ENCODE results near the gene PPP2R5B.

PPP2R5B gene

DNA sequence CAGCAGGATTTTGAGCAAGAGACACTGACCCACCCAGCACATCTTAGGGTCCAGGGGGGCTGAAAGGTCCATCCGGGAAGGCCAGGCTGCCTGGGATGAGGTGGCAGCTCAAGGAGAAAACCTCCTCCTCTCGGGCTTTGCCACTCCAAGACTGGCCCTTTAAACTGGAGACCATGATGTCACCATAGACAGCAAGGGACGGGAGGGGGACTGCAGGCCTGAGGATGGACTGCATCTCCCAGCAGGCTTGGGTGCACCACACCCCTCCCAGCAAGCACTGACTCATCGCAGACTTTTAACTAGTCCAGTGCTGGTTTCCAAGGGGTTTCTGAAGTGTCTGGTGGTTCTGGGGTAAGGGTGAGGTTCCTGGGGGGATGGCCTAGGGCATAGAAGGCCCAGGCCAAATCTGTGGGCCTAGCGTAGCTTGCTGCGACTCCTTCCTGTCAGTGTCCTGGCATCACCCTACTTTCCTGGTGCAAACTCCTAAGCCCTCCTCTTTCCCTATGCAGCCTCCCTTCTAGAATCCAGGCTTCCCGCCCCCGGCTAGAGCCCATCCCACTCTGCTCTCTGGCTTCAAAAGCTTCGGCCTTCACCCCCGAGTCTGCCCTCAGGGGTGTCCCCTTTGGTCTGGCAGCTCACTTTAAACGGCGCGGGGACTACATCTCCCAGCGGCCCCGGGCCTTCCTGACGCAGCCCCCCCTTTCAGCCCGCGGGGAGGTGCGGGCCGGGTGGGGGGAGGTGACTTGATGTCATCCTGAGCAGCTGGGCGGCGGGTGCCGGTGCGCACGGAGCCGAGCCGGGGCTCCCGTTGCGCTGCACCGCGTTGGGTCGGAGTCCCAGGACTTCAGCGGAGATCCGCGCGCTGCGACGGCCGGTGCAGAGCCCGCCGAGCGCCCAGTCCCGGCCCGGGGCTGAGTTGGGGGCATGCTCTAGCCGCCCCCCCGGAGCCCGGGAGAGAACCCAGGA lies at the start of gene PPP2R5B:
PPP2R5B (plus strand) TSS at position 746 of the 966 bp plus-strand sequence. CDS start 1,046 bp downstream, outside the sequence.
- DNase-seq (ENCODE audit: low spot score) = peak; percentile 98

DNA sequence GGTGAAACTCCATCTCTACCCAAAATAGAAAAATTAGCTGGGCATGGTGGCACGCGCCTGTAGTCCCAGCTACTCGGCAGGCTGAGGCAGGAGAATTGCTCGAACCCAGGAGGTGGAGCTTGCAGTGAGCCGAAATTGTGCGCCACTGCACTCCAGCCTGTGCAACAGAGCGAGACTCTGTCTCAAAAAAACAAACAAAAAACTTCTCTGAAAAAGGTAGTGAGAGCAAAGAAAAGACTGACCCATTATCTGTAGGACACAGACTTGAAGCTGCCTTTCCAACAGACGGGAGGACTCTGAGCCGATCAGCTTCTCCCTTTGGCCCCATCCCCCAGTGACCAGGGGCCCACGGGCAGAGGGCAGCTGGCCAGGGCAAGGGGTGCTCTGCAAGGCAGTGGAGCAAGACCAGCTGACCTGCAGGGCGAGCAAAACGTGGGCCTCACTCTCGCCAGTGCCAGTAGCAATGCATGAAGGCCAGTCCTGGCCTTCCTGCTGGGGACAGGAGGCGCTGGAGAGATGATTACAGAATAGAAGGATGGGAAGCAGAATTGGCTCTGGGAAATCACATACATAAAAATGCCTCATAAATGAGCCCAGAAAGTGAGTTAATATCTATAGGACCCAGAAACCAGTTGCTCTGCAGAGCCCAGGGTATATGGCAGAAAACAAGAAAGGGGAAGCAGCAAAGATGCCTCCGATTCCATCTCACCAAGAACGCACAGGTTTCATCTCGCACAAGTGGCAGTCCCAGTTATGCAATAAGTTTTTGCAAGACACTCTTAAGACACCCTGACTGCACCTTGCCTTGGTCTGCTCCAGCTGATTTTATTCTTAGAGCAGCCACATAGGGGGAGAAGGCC lies 48.9 kb upstream of the PPP2R5B start:
- DNase-seq (ENCODE audit: low spot score) = no peak

DNA sequence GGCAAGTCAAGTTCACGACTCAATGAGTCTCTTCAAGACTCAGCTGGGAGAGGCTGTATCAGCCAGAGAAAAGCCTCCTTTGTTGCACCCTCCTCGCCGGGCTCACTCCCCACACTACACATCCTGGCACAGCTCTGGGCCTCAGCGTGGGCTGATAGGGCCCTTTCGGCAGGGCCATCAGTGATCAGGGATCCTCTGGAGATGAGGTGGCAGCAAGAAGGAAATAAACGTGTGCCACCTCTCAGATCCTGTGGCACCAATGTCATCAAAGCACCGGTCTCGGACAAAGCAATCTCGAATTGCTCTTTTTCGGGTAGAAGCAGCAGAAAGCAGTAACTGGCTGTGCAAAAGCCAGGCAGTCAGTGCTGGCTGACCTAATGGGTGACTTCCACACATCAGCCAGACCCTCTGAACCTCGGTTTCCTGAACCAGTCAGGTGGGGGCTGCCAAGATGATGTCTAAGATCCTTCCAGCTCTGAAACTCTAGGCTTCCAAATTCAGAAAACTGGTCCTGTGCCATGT lies 48.2 kb upstream of the PPP2R5B start:
- peak; percentile 86 for DNase-seq (ENCODE audit: low spot score)

DNA sequence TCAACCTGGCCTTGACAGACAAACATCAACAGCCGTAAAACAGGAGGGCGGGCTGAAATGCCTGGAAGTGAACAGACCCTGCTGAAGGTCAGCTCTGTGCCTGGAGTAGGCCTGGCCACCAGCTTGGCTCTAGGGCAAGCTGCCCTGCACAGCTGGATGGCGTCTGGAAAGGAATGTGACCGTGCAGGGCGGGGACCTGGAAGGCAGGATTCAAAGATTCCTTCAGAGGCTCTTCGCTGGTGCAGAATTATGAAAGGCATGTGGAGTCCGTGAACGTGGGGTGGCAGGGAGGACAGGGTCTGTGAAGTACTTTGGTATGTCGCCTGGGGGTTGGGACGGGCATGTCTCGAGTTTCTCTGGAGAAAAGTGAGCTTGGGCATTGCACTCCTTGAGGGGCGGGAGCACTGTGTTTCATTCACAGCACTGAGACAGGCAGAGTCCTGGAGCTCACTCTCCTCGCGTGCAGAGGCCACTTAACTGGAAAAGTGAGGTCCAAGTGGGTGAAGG lies 47.6 kb upstream of the PPP2R5B start:
- DNase-seq (ENCODE audit: low spot score) = no peak

DNA sequence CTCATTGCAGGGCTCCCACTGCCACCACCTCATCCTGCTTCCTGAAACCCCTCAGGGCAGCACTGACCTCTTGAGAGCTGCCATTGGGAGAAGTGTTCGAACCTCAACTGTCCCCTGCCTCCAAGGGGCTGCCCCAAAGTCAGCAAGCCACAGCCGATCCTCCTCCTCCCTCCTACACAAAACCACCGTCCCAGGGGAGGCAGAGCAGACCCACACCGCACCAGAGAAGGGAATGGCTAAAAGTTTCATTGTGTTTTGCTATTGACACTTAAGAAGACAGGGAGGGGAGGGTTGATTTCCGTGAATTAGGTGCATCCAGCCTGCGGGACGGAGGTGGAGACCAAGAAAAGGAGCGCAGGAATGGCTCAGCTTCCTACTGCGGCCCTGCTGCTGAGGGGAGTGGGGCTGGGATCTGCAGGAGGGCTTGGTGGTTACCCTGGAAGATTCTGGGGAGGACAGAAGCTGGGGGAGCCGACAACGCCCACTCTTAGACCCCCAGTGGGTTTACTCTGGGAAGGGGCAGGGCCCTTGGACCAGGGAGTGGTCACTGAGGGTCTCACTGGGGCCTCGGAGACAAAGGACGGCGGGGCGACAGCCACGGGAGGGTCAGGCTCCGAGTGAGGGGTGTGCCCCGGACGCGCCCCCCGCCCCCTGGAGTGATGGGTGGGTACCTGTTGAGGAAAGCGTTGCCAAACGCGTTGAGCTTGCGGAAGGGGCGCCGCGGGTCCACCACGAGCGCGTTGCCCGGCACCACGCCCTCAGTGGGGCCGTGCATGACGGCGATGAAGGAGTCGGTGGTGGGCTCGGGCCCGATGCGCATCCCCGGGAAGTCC lies 46.9 kb upstream of the PPP2R5B start:
- DNase-seq (ENCODE audit: low spot score) = no peak

DNA sequence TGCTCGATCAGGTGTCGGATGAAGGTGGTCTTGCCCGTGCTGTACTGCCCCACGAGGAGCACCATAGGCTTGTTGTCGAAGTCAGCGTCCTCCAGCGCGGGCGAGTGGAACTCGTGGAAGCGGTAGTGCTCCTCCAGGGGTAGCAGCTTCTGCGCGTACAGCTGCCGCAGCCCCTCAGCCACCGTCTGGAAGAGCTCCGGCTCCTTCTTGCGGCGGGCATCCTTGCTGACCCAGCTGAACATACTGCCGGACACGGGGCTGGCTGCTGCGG lies 46.3 kb upstream of the PPP2R5B start:
- no peak for DNase-seq (ENCODE audit: low spot score)

DNA sequence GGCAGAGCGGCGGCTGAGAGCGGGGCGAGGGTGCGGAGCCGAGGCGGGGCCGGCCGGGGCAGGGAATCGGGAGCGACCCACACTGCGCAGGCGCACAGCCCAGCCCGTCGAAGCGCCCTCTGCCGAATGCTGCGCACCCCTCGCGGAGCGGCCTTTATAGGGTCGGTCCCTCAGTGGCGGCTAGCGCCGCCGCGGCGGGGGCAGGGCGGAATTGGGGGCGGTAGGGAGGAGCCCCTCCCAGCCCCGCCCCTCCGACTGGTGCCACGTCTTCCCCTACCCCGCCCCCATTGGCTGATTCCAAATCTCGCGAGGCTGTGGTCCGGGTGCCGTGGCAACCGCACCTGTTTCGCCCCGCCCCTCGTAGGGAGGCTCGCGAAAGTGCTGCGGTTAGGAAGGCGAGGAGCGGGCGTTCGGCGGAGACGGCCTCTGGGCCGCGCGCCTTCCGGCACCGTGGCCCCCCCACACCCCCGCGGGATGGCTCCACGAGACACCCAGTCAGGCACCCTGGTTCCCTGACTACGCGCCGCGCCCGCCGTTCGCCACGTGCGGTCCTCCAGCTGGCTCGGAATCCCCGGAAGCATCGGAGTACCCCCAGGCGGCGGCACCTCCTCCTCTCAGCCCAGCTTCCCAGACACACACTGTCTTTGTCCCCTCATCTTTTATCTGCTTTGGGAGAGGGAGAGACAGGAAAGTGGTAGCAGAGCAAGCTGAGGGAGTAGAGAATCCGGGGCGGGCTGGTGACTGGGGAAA lies 45.8 kb upstream of the PPP2R5B start, which contains the start of gene EHD1:
EHD1 (minus strand) TSS at position 128 of the 750 bp plus-strand sequence. CDS start 157 bp downstream, outside the sequence.
- DNase-seq (ENCODE audit: low spot score) = peak; percentile 98

DNA sequence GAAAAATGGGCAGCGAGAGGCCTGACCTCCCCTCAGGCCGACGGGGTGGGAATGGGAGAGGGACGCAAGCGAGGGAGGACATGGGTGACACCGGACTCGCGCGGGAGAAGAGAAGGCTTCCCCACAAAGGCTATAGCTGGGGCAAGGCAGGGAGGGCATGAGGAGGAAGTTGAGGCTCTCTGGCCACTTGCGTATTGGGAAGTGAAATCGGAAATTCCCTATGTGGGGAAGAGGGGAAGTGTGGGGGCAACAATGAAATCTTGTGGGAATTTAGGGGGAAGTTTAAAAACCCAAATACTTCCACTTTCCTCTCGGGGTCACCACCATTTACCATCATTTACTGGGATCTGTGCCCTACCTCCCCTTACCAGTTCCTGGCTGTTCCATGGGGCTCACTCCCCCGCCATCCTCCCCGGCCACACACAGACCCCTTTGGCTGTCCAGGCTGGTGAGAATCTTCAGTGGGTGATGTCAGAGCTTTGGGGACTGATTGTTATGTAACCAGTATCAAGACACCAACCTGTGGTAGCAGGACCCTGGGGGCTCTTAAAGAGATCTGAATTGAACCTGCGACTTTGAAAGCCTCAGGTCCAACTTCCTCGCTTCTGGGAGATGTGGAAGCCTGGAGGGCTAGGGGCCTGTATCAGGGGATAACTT lies 45.1 kb upstream of the PPP2R5B start:
- DNase-seq (ENCODE audit: low spot score) = peak; percentile 57

DNA sequence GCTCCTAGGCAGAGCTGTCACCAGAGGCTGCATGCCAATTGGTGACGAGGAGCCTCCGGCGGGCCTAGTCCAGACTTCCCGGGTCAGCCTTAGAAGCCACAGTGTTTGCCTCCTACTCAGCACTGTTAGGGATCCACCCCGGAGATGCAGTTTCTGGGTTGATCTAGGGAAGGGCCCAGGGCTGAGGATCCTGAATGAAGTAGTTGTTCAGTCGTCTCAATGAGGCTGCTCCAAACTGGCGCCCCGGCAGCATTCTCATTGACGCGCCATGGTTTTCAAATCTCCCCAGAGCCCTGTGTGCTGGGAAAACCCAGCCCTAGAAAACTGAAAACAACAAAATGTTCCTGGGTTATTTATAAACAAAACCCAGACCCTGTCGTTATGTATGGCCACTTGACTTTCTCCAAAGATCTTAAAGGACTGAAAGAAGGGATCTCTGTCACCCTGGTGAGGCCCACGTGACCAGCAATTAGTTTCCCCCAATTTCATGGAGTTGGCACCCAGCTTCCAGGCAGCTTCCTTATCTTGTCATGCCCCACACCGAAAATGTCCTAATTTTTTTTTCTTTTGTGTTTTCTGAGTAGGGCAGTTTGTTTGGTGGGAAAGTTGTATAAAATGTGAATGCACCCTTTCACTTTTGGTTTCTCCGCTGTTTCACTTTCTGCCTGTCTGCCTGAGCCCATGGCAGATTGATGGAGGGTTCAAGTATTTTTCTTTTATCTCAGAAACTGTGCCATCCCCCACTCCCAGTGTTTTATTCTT lies 44.1 kb upstream of the PPP2R5B start:
- DNase-seq (ENCODE audit: low spot score) = no peak

DNA sequence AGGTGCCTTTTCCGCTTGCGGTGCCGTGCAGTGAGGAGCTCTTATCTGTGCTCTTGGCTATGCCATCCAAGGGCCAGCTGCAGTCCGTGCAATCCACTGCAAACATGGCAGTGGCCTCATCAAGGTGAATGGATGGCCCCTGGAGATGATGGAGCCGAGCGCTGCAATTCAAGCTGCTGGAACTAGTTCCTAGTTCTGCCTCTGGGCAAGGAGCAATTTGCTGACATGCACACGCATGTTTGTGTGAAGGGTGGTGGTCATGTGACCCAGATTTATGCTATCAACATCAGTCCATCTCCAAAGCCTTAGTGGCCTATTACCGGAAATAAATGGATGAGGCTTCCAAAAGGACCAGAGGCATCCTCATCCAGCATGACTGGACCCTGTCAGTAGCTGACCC lies 43.0 kb upstream of the PPP2R5B start:
- DNase-seq (ENCODE audit: low spot score) = no peak

DNA sequence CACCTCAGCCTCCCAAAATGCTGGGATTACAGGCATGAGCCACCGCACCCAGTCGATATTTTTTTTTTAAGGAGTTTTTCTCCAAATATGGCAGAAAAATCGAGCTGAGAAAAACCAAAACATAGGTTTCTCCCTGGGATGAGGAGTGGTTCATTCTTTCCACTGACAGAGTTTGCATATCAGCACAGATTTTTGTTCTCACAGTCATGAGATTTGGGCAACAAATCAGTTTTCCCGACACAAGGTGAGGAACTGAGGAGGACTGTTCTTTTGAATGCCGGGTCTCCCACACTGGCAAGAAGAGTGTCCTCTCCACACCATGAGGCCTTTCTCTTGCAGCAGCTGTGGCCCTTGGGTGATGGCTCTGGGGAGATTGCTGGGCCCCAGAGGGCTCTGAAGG lies 42.2 kb upstream of the PPP2R5B start:
- no peak for DNase-seq (ENCODE audit: low spot score)

DNA sequence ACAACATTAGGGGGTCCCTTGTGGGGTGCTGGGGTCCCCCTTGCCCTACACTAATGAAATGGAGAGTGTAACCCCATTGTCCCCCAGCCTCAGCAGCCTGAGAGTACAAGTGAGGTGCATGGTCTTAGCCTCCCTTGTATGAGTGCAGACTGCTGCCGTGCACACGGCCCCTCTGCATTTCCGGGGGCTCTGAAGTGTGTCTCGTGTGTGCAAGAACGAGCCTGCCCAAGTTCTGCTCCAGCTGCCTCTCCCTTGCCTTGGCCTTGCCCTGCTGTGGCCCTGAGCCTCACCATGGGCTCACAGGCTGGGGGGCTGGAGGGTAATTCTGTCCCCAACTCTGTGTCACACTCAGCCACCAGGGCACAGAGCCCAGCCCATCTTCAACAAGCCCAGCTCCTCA lies 40.9 kb upstream of the PPP2R5B start:
- DNase-seq (ENCODE audit: low spot score) = no peak

DNA sequence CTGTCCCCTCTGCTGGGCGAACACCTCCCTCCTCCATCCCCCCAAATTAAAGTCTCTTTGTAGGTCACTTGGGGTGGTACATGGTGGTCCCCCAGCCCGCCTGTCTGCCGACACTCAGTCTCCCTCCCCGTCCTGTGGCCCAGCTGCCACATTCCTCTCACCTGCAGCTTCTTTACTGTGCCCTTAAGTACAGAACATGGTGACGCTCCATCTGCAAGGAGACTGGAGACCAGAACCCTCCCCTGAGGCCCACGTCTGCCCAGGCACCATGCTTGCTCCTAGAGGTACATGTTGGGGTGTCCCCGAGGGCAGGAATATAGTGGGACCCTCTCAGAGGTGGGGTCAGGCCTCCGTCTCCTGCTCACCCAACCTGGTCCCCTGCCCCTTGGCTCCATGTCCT lies 40.5 kb upstream of the PPP2R5B start:
- no peak for DNase-seq (ENCODE audit: low spot score)

DNA sequence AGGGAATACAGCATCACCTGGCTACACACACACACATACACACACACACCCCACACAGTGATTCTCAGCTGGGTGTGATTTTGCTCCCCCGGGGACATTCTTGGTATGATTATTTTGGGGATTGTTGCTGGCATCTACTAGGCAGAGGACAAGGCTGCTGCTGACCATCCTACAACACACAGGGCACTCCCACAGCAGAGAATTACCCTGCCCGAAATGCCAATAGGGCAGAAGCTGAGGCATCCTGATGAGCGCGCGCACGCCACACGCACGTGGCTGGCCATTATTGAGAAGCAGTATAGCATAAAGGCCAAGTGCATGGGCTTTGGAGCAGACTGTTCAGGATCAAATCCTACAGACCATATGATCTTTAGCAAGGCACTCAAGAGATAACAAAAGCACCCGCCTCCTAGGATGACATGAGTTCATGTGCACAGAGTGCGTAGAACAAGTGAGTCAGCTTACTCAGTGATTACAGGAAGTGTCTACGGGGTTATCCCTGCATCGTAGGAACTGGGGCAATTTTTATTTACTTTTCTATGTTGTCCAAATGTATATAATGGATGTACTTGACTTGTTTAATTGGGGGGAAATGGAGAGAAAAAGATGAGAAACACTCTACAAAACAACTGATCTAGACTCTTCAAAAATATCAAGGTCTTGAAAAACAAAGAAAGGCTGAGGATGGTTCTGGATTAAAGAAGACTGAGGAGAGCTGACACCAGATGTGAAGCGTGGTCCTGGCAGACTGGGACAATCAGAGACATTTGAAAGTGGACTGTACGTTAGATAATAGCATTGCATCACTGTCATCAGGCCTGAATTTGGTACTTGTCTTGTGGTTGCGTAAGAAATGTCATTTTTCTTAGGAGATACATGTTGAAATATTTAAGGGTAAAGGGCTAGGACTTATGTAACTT lies 38.9 kb upstream of the PPP2R5B start:
- no peak for DNase-seq (ENCODE audit: low spot score)

DNA sequence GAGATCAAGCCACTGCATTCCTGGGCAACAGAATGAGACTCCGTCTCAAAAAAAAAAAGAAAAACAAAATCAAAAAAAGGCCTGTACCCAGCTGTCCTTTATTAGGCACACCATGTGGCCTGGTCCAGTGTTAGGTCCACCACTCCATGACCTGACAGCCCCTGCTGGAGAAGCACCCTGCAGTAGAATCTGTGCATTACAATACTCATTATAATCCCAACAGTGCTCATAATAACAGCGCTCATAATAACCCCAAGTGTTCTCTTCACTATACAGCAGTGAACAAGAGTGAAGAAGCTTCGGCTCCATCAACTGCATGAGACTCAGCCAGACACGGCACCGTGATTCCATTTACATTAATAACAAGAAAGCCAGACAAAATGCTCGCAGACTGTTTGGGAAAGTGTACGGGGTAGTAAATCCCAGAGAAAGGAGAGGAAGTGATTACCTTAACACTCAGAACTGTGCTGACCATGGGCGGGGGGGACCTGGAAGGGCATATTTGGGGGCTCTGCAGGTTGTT lies 37.2 kb upstream of the PPP2R5B start:
- DNase-seq (ENCODE audit: low spot score) = no peak

DNA sequence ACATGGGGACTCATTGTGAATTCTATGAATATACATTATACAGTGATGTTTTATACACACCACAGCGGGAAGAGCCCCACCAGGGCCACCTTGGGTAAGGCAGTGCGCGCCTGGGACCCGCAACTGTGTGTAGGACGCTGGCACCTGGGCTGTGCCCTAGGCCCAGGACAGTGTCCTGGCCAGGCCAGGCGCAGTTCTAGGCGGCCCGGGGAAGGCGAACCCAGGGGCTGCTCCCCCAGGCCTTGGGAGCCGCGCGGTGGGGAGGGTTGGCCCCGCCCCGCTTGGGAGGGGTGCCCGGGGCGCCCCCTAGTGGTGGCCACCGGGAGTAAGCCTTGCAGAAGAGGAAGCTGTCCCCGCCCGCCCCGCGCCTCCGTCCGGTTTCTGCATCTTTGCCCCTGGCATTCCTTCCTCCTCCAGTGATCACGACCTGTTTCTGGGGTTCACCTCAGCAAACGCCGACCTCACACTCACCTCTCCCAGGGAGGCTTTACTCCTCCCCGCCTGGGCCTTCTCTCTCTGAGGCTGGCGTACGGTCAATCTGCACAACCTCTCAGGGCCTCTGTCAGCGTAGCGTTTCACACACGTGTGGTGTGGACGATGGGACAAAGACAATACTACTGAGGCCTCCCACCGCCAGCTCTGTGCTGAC lies 36.6 kb upstream of the PPP2R5B start:
- DNase-seq (ENCODE audit: low spot score) = peak; percentile 66

DNA sequence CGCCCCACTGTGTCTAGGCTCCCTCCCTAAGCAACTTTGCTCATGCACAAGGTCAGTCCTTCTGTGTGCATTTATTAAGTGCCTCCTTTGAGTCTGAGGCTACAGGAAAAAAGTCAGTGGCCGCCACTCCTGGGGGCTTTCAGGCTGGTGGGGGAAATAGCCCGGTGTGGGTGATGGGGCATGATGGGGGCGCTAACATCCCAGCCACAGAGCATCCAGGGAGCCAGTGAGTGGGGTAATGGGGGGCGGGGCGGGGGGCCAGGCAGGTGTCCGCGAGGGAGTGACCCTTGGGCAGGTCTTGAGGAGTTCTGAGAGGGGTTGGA lies 36.1 kb upstream of the PPP2R5B start:
- DNase-seq (ENCODE audit: low spot score) = no peak
